SH-SY5Y (cell line): ENCODE results near the gene LSMEM2.

ENCODE experiments used
- GATA2 ChIP-seq: IDR thresholded peaks from 2 replicates; pipeline ENCODE4 v1.6.1; 2011; ENCODE audit warnings: mild to moderate bottlenecking, low read depth, low read length
- GATA3 ChIP-seq: IDR thresholded peaks from 2 replicates; pipeline ENCODE4 v1.6.1; 2011; ENCODE audit warnings: low read depth, mild to moderate bottlenecking, low read length, moderate library complexity

LSMEM2 gene

GRCh38 chr3:50322386-50323091, 43.7 kb downstream of the LSMEM2 start, which contains the start of gene HYAL2:
TSS of gene HYAL2 (minus strand) at chr3:50322745. CDS start at chr3:50320489, 2,256 bp downstream.
- no peak for TF ChIP-seq GATA3
- TF ChIP-seq GATA2 = no peak

GRCh38 chr3:50323092-50323600, 44.3 kb downstream of the LSMEM2 start:
- TF ChIP-seq GATA3 (no peak), GATA2 (no peak)

GRCh38 chr3:50323614-50324199, 44.8 kb downstream of the LSMEM2 start:
- no peak for TF ChIP-seq GATA2
- no peak for TF ChIP-seq GATA3

GRCh38 chr3:50324351-50325112, 45.6 kb downstream of the LSMEM2 start:
- TF ChIP-seq GATA2 (no peak), GATA3 (no peak)

- TF ChIP-seq GATA2 (no peak), GATA3 (no peak)
Measured at GRCh38 chr3:50325113-50325480, 46.2 kb downstream of the LSMEM2 start.

- TF ChIP-seq GATA2 = no peak
- TF ChIP-seq GATA3 = no peak
Measured at GRCh38 chr3:50325497-50326181, 46.8 kb downstream of the LSMEM2 start.

GRCh38 chr3:50326182-50326541, 47.3 kb downstream of the LSMEM2 start:
- TF ChIP-seq GATA2 (no peak), GATA3 (no peak)

GRCh38 chr3:50327129-50327528, 48.2 kb downstream of the LSMEM2 start:
- no peak for TF ChIP-seq GATA3
- TF ChIP-seq GATA2 = no peak

GRCh38 chr3:50327943-50328691, 49.2 kb downstream of the LSMEM2 start, which contains the start of gene TUSC2:
TSS of gene TUSC2 (minus strand) at chr3:50328223. CDS start at chr3:50328099, 124 bp downstream.
- no peak for TF ChIP-seq GATA3
- TF ChIP-seq GATA2 = no peak

- TF ChIP-seq GATA2 (no peak), GATA3 (no peak)
Measured at GRCh38 chr3:50330330-50330729, 51.4 kb downstream of the LSMEM2 start.

- TF ChIP-seq GATA3 (no peak), GATA2 (no peak)
Measured at GRCh38 chr3:50331364-50331907, 52.5 kb downstream of the LSMEM2 start.

- TF ChIP-seq GATA3 = no peak
- TF ChIP-seq GATA2 = no peak
Measured at GRCh38 chr3:50333744-50334328, 54.9 kb downstream of the LSMEM2 start.
